Sciatic nerve (tissue), 1 donor: ENCODE results near the gene ZDHHC13. TPM values are rescaled to one million over a fixed set of nuclear protein-coding genes. Genes with fewer than 3 reads are reported as not detected.

Experiments used
- total RNA-seq: library from RNA; stranded (reverse); fragmentation: NEBNext Ultra II Directional; extraction: Animal tissue kit (Norgen Biotek cat#: 25700); gene quantifications from one replicate; pipeline ENCODE4 v1.2.1, GENCODE V29; 2021
- donor health status: DM: no; HTN: no; CAD: no.

ZDHHC13 gene
- total RNA-seq, 1 donor from 2014 or later = 5.8 TPM

Other genes starting within 250 kb of the ZDHHC13 start
- gene MRGPRX1, start 177.8 kb upstream of the ZDHHC13 start, total RNA-seq = not detected
- 0.45 TPM for gene MRGPRX2, start 56.5 kb upstream of the ZDHHC13 start, total RNA-seq
- gene CSRP3, start 84.8 kb downstream of the ZDHHC13 start, total RNA-seq = not detected
- 0.13 TPM for gene E2F8, start 123.8 kb downstream of the ZDHHC13 start, total RNA-seq